Measurements from ENCODE around the gene ITPR2.
"Not testable (repeated sequence)": the region's sequence is repeated elsewhere in the genome, so short reads cannot be mapped to it uniquely, and the experiment has no call there.

The ITPR2 gene

GRCh38 chr12:26554332-26554731, 278.7 kb downstream of the ITPR2 start:
- no peak for DNase-seq

GRCh38 chr12:26551385-26551784, 281.6 kb downstream of the ITPR2 start:
- DNase-seq = no peak

GRCh38 chr12:26548227-26548626, 284.8 kb downstream of the ITPR2 start:
- no peak for DNase-seq

GRCh38 chr12:26546535-26547314, 286.3 kb downstream of the ITPR2 start:
- DNase-seq = no peak

- no peak for DNase-seq
These were observed 293.9 kb downstream of the ITPR2 start for GRCh38 chr12:26539131-26539530.

- DNase-seq = no peak
These were observed 295.3 kb downstream of the ITPR2 start for GRCh38 chr12:26537651-26538050.

GRCh38 chr12:26537126-26537525, 295.9 kb downstream of the ITPR2 start:
- no peak for DNase-seq

- DNase-seq = no peak
These were observed 297.2 kb downstream of the ITPR2 start for GRCh38 chr12:26535826-26536225.

- DNase-seq = no peak
These were observed 298.9 kb downstream of the ITPR2 start for GRCh38 chr12:26534071-26534470.

GRCh38 chr12:26533211-26533610, 299.8 kb downstream of the ITPR2 start:
- no peak for DNase-seq

GRCh38 chr12:26530461-26530860, 302.5 kb downstream of the ITPR2 start:
- DNase-seq = no peak

- DNase-seq = no peak
These were observed 304.1 kb downstream of the ITPR2 start for GRCh38 chr12:26528943-26529342.

GRCh38 chr12:26527682-26528081, 305.3 kb downstream of the ITPR2 start:
- DNase-seq = no peak

GRCh38 chr12:26524862-26525465, 308.0 kb downstream of the ITPR2 start:
- no peak for DNase-seq

- peak; percentile 24 for DNase-seq
These were observed 309.3 kb downstream of the ITPR2 start for GRCh38 chr12:26523708-26524150.

- no peak for DNase-seq
These were observed 312.1 kb downstream of the ITPR2 start for GRCh38 chr12:26520869-26521268.

GRCh38 chr12:26520109-26520508, 312.9 kb downstream of the ITPR2 start:
- DNase-seq = no peak

- no peak for DNase-seq
These were observed 313.5 kb downstream of the ITPR2 start for GRCh38 chr12:26519462-26519861.

GRCh38 chr12:26517320-26517719, 315.7 kb downstream of the ITPR2 start:
- DNase-seq = not testable (repeated sequence)

- no peak for DNase-seq
These were observed 318.6 kb downstream of the ITPR2 start for GRCh38 chr12:26514364-26514763.

GRCh38 chr12:26513363-26514043, 319.5 kb downstream of the ITPR2 start:
- DNase-seq = no peak

GRCh38 chr12:26512213-26512612, 320.8 kb downstream of the ITPR2 start:
- no peak for DNase-seq

- DNase-seq = no peak
These were observed 322.7 kb downstream of the ITPR2 start for GRCh38 chr12:26510354-26510674.

GRCh38 chr12:26507613-26508012, 325.4 kb downstream of the ITPR2 start:
- no peak for DNase-seq
